ENCODE measurements around the gene HSPA12B. TPM values are rescaled to one million over a fixed set of nuclear protein-coding genes. Genes with fewer than 3 reads are reported as not detected.

HSPA12B gene
- polyA plus RNA-seq, 1 of the 3 experiments (the other 2 are of a cell fraction), result 0.46 TPM

GRCh38 chr20:3711484-3711941, 21.0 kb upstream of the HSPA12B start:
- no peak overlapping the region for H2AFZ ChIP-seq (ENCODE audit: low read depth)
- CTCF ChIA-PET, result interaction anchor here (0.6 to 7.8 kb wide), 50 partner anchors 8 to 329 kb away, joined by 3 to 301 read pairs (median 4); partner anchors contain the start of genes ADAM33, ADISSP, AP5S1 and CDC25B

GRCh38 chr20:3712279-3712873, 20.1 kb upstream of the HSPA12B start, which contains the start of gene SIGLEC1:
Gene SIGLEC1 (minus strand): TSS chr20:3712600. CDS start chr20:3707128, 5,472 bp downstream.
- H3K9me2 ChIP-seq, result no peaks in the 10 kb centered on the region
- DNase-seq, result no peak
- no peak for TF ChIP-seq FOSL2 (IDR thresholded peaks at IDR 0.05; ENCODE audit: borderline replicate concordance, low read depth)
- no peak for TF ChIP-seq MAX (IDR thresholded peaks at IDR 0.05; ENCODE audit: low read depth)
- TF ChIP-seq GATA2 (CRISPR knock-in tag; IDR thresholded peaks at IDR 0.05), result no peak
- TF ChIP-seq RAD21 (IDR thresholded peaks at IDR 0.05; ENCODE audit: low read length), result no peak
- TF ChIP-seq RFX5 (IDR thresholded peaks at IDR 0.05; ENCODE audit: low read length), result no peak
- no peak for TF ChIP-seq TCF12 (IDR thresholded peaks at IDR 0.05)
- TF ChIP-seq MEF2A (IDR thresholded peaks at IDR 0.05; ENCODE audit: borderline replicate concordance, low read depth), result no peak
- no peak for TF ChIP-seq NRF1 (IDR thresholded peaks at IDR 0.05; ENCODE audit: low read depth, low read length)
- no peak for TF ChIP-seq TEAD4 (IDR thresholded peaks at IDR 0.05; ENCODE audit: borderline replicate concordance, insufficient read depth)
- TF ChIP-seq FOXM1 (IDR thresholded peaks at IDR 0.05; ENCODE audit: low read depth), result no peak
- no peak for TF ChIP-seq EZH2phosphoT487 (IDR thresholded peaks at IDR 0.05; ENCODE audit: borderline replicate concordance, low read depth)
- TF ChIP-seq IRF3 (IDR thresholded peaks at IDR 0.05; ENCODE audit: low read depth, low read length), result no peak
- TF ChIP-seq CHD2 (IDR thresholded peaks at IDR 0.05; ENCODE audit: low read length, partially characterized antibody), result no peak
- no peak within 1 kb of the TSS for H2AFZ ChIP-seq (ENCODE audit: low read depth)
- H3K27ac ChIP-seq (ENCODE audit: low read depth in 2 of 2, low read length in 1 of 2), result no peak within 1 kb of the TSS
- 82% methylated on average over 15 of the region's 15 CpGs for WGBS (ENCODE audit: low lambda C conversion rate)
- H3K9me3 ChIP-seq, result no peaks in the 10 kb centered on the region
- H3K36me3 ChIP-seq (replicated peaks in 1 of 2; ENCODE audit: control insufficient read depth in 1 of 2, insufficient read depth in 2 of 2, low read length in 1 of 2), result no peaks in the 10 kb centered on the region
- H4K20me1 ChIP-seq (ENCODE audit: insufficient read depth), result no peaks in the 10 kb centered on the region
- POLR2A ChIA-PET, result no interaction called here
- H3K4me1 ChIP-seq (ENCODE audit: control insufficient read depth in 1 of 2, insufficient read depth in 2 of 2, low read depth in 1 of 2, low read length in 1 of 2), result no peaks in the 10 kb centered on the region
- CTCF ChIA-PET, result interaction anchor here (0.5 to 7.8 kb wide), 8 partner anchors 8 to 149 kb away, joined by 3 to 301 read pairs (median 4); partner anchors contain the start of genes ADAM33 and AP5S1
- no peaks in the 10 kb centered on the region for H3K27me3 ChIP-seq (ENCODE audit: insufficient read depth)
- H3K79me2 ChIP-seq (ENCODE audit: insufficient read depth), result no peaks in the 10 kb centered on the region
- no peak within 1 kb of the TSS for H3K9ac ChIP-seq
- H3K4me2 ChIP-seq, result no peak within 1 kb of the TSS
- no peaks in the 10 kb centered on the region for H3F3A ChIP-seq (replicated peaks; ENCODE audit: insufficient read depth)
- H3K4me3 ChIP-seq (ENCODE audit: low read depth in 2 of 2, low read length in 1 of 2), result no peak within 1 kb of the TSS; a peak in 1 of 4 replicates

More at GRCh38 chr20:3711484-3711941, 21.0 kb upstream of the HSPA12B start:
- H3K36me3 ChIP-seq (replicated peaks in 1 of 2; ENCODE audit: control insufficient read depth in 1 of 2, insufficient read depth in 2 of 2, low read length in 1 of 2), result no peaks in the 10 kb centered on the region
- no peaks in the 10 kb centered on the region for H3K4me1 ChIP-seq (ENCODE audit: control insufficient read depth in 1 of 2, insufficient read depth in 2 of 2, low read depth in 1 of 2, low read length in 1 of 2)
- WGBS (ENCODE audit: low lambda C conversion rate), result 54% methylated on average over 4 of the region's 4 CpGs
- no peak overlapping the region for H3K27ac ChIP-seq (ENCODE audit: low read depth in 2 of 2, low read length in 1 of 2)
- H3K4me3 ChIP-seq (ENCODE audit: low read depth in 2 of 2, low read length in 1 of 2), result no peak overlapping the region; a peak in 1 of 4 replicates
- no peak overlapping the region for H3K4me2 ChIP-seq
- no peaks in the 10 kb centered on the region for H3F3A ChIP-seq (replicated peaks; ENCODE audit: insufficient read depth)
- no peak overlapping the region for H3K9ac ChIP-seq
- H3K9me3 ChIP-seq, result no peaks in the 10 kb centered on the region
- no peaks in the 10 kb centered on the region for H3K9me2 ChIP-seq
- no peaks in the 10 kb centered on the region for H3K79me2 ChIP-seq (ENCODE audit: insufficient read depth)
- TF ChIP-seq MXI1 (IDR thresholded peaks at IDR 0.05; ENCODE audit: low read depth, low read length), result no peak
- peak; percentile 68; the same call in 1 of the 2 replicates for TF ChIP-seq REST (IDR thresholded peaks at IDR 0.05; ENCODE audit: low read depth, low read length)
- no peaks in the 10 kb centered on the region for H4K20me1 ChIP-seq (ENCODE audit: insufficient read depth)
- no peak for DNase-seq
- H3K27me3 ChIP-seq (ENCODE audit: insufficient read depth), result no peaks in the 10 kb centered on the region
- POLR2A ChIA-PET, result no interaction called here
